Activated B cell treated with CpG ODN at 0.5 μM for 24 hours (primary cell): ENCODE measurements around the gene RSPO1. TPM values are rescaled to one million over a fixed set of nuclear protein-coding genes. Genes with fewer than 3 reads are reported as not detected.

Experiments used
- ATAC-seq: fragments of 200-7000 bp; cut with Tn5 transposase; one replicate; pipeline ENCODE4 v1.10.0; 2021; ENCODE audit warnings: low read depth, mild to moderate bottlenecking, moderate library complexity
- CTCF ChIA-PET: fragments of 350-600 bp; sonication (Branson Sonifier 250); formaldehyde crosslinking; loops from one replicate; lab custom pipeline; 2021; ENCODE audit warnings: antibody characterized with exemption; lab: Charles Lee
- POLR2A ChIA-PET: fragments of 350-600 bp; sonication (Branson Sonifier 250); formaldehyde crosslinking; loops from one replicate; lab custom pipeline; 2021; ENCODE audit warnings: antibody characterized with exemption; lab: Charles Lee
- DNase-seq: peaks from one replicate; pipeline ENCODE4 v3.0.0; 2022
- H3K27ac Mint-ChIP-seq: one replicate; pipeline ENCODE4 v1.8.0; 2020; ENCODE audit warnings: mixed read lengths
- H3K27me3 Mint-ChIP-seq: one replicate; pipeline ENCODE4 v1.8.0; 2021; ENCODE audit warnings: mixed read lengths
- H3K36me3 Mint-ChIP-seq: one replicate; pipeline ENCODE4 v1.8.0; 2021; ENCODE audit warnings: low read depth, mixed read lengths
- H3K4me1 Mint-ChIP-seq: one replicate; pipeline ENCODE4 v1.8.0; 2021; ENCODE audit warnings: mixed read lengths
- H3K4me3 Mint-ChIP-seq: one replicate; pipeline ENCODE4 v1.8.0; 2020; ENCODE audit warnings: mild to moderate bottlenecking, mixed read lengths
- H3K9me3 Mint-ChIP-seq: one replicate; pipeline ENCODE4 v1.8.0; 2020; ENCODE audit warnings: mixed read lengths
- CTCF ChIP-seq: fragments of 200-600 bp; IDR thresholded peaks from one replicate; pipeline ENCODE4 v1.8.0; 2022; ENCODE audit warnings: antibody characterized with exemption, mild to moderate bottlenecking
- intact Hi-C: fragments of 100-400 bp; cut with micrococcal nuclease; formaldehyde crosslinking; loops from one replicate; pipeline ENCODE4 v1.15.1; 2024
- total RNA-seq: library from RNA; stranded (reverse); gene quantifications from 2 replicates; pipeline ENCODE4 v1.2.3, GENCODE V29; 2022

Gene RSPO1
- total RNA-seq, 1 donor from 2014 or later, result not detected

GRCh38 chr1:37677143-37677439 lies 42.4 kb upstream of the RSPO1 start:
- peak overlapping the region; percentile 92 for H3K27ac Mint-ChIP-seq
- H3K4me1 Mint-ChIP-seq, result peaks cover 29% of the 10 kb centered on the region
- ATAC-seq (no peak), DNase-seq (no peak)
- H3K4me3 Mint-ChIP-seq, result no peak overlapping the region
- POLR2A ChIA-PET, result interaction anchor here (2.7 kb wide), 1 partner anchor 14 kb away, joined by 10 read pairs; the partner anchor contains the start of gene CDCA8
- no peaks in the 10 kb centered on the region for H3K9me3 Mint-ChIP-seq
- no peak for TF ChIP-seq CTCF
- H3K27me3 Mint-ChIP-seq, result peaks cover 3% of the 10 kb centered on the region
- peaks cover 8% of the 10 kb centered on the region for H3K36me3 Mint-ChIP-seq
- intact Hi-C loops, result no loop called here
- CTCF ChIA-PET, result interaction anchor here (1.6 to 3.3 kb wide), 2 partner anchors 13 to 73 kb away, joined by 4 to 15 read pairs; a partner anchor contains a TSS

GRCh38 chr1:37676281-37677142 lies 41.8 kb upstream of the RSPO1 start:
- intact Hi-C loops, result no loop called here
- peaks cover 5% of the 10 kb centered on the region for H3K27me3 Mint-ChIP-seq
- POLR2A ChIA-PET, result interaction anchor here (1.1 to 2.7 kb wide), 2 partner anchors 15 to 78 kb away, joined by 6 to 10 read pairs; partner anchors contain the start of gene CDCA8
- DNase-seq, result no peak
- peak overlapping the region; percentile 59 for H3K4me3 Mint-ChIP-seq
- H3K4me1 Mint-ChIP-seq, result peaks cover 28% of the 10 kb centered on the region
- H3K36me3 Mint-ChIP-seq, result peaks cover 7% of the 10 kb centered on the region
- CTCF ChIA-PET, result interaction anchor here (1.1 to 3.3 kb wide), 3 partner anchors 14 to 183 kb away, joined by 3 to 15 read pairs (median 4); a partner anchor contains a TSS
- no peak for TF ChIP-seq CTCF
- peak overlapping the region; percentile 92 for H3K27ac Mint-ChIP-seq
- peak; percentile 54 for ATAC-seq
- no peaks in the 10 kb centered on the region for H3K9me3 Mint-ChIP-seq

GRCh38 chr1:37673920-37674319 lies 39.2 kb upstream of the RSPO1 start:
- TF ChIP-seq CTCF, result no peak
- ChIA-PET POLR2A (interaction anchor here (1.0 kb wide), 1 partner anchor 15 kb away, joined by 4 read pairs; no protein-coding TSS in a partner anchor), CTCF (interaction anchor here (3.3 kb wide), 1 partner anchor 70 kb away, joined by 15 read pairs; no protein-coding TSS in a partner anchor)
- no peaks in the 10 kb centered on the region for H3K9me3 Mint-ChIP-seq
- H3K27ac Mint-ChIP-seq, result no peak overlapping the region
- DNase-seq (no peak), ATAC-seq (no peak)
- intact Hi-C loops, result no loop called here
- no peaks in the 10 kb centered on the region for H3K36me3 Mint-ChIP-seq
- H3K4me1 Mint-ChIP-seq, result peaks cover 28% of the 10 kb centered on the region
- H3K27me3 Mint-ChIP-seq, result peaks cover 6% of the 10 kb centered on the region
- no peak overlapping the region for H3K4me3 Mint-ChIP-seq

- no peak for DNase-seq
- Mint-ChIP-seq H3K36me3 (no peaks in the 10 kb centered on the region), H3K4me3 (no peak overlapping the region), H3K27me3 (peaks cover 6% of the 10 kb centered on the region), H3K9me3 (no peaks in the 10 kb centered on the region), H3K4me1 (peaks cover 23% of the 10 kb centered on the region), H3K27ac (no peak overlapping the region)
- ChIA-PET CTCF (interaction anchor here (1.0 kb wide), 1 partner anchor 9 kb away, joined by 3 read pairs; no protein-coding TSS in a partner anchor), POLR2A (no interaction called here)
- no peak for ATAC-seq
- intact Hi-C loops, result no loop called here
- no peak for TF ChIP-seq CTCF
These were observed 37.6 kb upstream of the RSPO1 start for GRCh38 chr1:37672136-37672870.

GRCh38 chr1:37671261-37671660 lies 36.6 kb upstream of the RSPO1 start:
- H3K27ac Mint-ChIP-seq, result no peak overlapping the region
- H3K36me3 Mint-ChIP-seq, result no peaks in the 10 kb centered on the region
- H3K4me1 Mint-ChIP-seq, result peaks cover 13% of the 10 kb centered on the region
- DNase-seq (no peak), ATAC-seq (no peak)
- no peaks in the 10 kb centered on the region for H3K9me3 Mint-ChIP-seq
- intact Hi-C loops, result no loop called here
- peaks cover 6% of the 10 kb centered on the region for H3K27me3 Mint-ChIP-seq
- H3K4me3 Mint-ChIP-seq, result no peak overlapping the region
- POLR2A ChIA-PET, result no interaction called here
- CTCF ChIA-PET, result no interaction called here
- no peak for TF ChIP-seq CTCF
